HFF-Myc (cell line): ENCODE measurements around the gene GMPS.
"Not testable (repeated sequence)": the region's sequence is repeated elsewhere in the genome, so short reads cannot be mapped to it uniquely, and the experiment has no call there.

Experiments used
- DNase-seq: peaks from one replicate; pipeline ENCODE4 v3.0.0-alpha.2; 2011; ENCODE audit warnings: low read depth; ENCODE audit errors: extremely low read depth
- H3K4me3 ChIP-seq: replicated peaks from 2 replicates; pipeline ENCODE4 v1.5.1; 2011; ENCODE audit warnings: low read depth, mild to moderate bottlenecking, control low read depth, low read length
- TF ChIP-seq, protein P1 (sequence below): IDR thresholded peaks from 2 replicates; pipeline ENCODE4 v1.5.1; 2012; ENCODE audit warnings: mild to moderate bottlenecking, low read depth, low read length, control low read depth; ENCODE audit errors: missing control alignments

The GMPS gene

DNA sequence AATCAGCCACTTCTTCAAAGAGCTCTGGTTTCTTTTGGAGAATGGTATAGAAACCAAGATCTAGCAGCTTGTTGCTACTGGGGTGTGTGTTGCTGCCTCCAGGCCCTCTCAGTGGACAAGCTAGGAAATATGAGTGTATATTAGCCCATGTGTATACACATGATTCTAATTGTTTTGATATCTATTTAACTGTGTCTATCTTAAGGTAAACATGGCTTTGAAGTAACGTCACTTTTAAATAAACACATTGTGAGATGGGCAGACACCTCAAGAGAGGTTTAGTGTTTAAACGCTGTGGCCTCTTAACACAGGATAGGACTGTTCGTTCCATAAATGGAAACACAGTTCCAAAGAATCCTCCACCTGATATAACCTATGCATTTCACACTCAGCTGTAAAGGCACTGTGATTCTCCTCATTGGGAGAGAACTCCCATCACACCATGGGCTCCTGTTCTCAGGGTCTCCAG is 87.0 kb downstream of the GMPS start:
- TF ChIP-seq, protein P1, sequence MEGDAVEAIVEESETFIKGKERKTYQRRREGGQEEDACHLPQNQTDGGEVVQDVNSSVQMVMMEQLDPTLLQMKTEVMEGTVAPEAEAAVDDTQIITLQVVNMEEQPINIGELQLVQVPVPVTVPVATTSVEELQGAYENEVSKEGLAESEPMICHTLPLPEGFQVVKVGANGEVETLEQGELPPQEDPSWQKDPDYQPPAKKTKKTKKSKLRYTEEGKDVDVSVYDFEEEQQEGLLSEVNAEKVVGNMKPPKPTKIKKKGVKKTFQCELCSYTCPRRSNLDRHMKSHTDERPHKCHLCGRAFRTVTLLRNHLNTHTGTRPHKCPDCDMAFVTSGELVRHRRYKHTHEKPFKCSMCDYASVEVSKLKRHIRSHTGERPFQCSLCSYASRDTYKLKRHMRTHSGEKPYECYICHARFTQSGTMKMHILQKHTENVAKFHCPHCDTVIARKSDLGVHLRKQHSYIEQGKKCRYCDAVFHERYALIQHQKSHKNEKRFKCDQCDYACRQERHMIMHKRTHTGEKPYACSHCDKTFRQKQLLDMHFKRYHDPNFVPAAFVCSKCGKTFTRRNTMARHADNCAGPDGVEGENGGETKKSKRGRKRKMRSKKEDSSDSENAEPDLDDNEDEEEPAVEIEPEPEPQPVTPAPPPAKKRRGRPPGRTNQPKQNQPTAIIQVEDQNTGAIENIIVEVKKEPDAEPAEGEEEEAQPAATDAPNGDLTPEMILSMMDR = no peak
- no peak overlapping the region for H3K4me3 ChIP-seq
- DNase-seq = no peak

DNA sequence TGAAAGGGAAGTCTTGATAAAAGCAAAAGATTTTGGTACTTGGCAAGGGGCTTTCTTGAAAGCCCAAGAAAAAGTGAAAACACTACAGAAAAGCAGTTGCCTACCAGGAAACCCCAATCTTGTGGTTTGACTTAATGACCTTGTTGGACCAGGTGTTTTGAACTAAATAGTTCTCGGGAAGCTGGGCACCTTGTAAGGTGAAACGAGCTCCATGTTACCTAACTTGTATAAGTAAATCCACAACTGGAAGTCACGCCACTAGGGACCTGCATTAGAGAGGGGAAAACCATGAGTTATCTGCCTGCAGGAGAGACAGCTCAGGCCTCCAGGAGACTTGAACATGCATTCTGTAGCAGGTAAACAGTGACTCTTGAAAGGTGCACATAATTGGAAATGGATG is 88.2 kb downstream of the GMPS start:
- no peak for DNase-seq
- no peak overlapping the region for H3K4me3 ChIP-seq
- TF ChIP-seq, protein P1 = no peak

DNA sequence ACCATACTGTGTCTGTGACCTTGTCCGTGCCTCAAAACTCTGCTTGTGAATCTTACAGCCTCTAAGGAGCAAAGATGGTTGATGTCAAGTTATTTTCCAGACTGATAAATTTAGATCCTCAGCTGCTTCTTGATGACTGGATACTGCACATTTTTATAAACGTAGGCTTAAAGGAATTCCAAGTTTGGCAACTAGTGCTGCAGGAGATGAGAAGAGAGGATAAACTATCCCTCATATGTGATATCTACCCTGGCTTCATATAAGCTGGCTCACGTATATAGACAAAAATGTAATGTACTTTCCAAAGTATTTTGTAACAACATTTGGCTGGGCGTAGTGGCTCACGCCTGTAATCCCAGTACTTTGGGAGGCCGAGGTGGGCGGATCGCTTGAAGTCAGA is 89.6 kb downstream of the GMPS start:
- TF ChIP-seq, protein P1 = no peak
- DNase-seq = no peak
- no peak overlapping the region for H3K4me3 ChIP-seq

DNA sequence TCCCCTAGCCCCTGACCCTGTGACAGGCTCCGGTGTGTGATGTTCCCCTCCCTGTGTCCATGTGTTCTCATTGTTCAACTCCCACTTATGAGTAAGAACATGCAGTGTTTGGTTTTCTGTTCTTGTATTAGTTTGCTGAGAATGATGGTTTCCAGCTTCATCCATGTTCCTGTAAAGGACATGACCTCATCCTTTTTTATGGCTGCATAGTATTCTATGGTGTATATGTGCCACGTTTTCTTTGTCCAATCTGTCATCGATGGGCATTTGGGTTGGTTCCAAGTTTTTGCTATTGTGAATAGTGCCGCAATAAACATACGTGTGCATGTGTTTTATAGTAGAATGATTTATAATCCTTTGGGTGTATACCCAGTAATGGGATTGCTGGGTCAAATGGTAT is 90.6 kb downstream of the GMPS start:
- DNase-seq, H3K4me3 ChIP-seq: not testable (repeated sequence)

DNA sequence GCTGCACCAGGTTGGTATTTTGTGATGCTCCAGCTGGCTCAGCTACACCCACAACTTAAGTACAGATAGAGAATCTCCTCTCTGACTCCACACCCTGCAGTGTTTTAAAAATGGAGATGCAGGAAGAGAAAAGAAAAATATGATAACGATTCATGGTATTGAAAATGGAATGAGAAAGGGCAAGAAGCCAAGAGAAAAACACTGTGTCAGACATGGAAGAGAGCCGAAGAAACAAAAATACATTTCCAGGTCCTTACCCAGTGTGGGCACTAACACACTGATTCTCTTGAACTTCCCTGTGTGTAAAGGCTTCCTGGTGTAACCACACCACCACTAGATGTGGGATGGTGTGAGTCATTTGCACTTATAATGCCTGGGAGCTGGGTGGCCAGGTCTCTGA is 93.1 kb downstream of the GMPS start:
- TF ChIP-seq, protein P1 = no peak
- DNase-seq = no peak
- H3K4me3 ChIP-seq = no peak overlapping the region

DNA sequence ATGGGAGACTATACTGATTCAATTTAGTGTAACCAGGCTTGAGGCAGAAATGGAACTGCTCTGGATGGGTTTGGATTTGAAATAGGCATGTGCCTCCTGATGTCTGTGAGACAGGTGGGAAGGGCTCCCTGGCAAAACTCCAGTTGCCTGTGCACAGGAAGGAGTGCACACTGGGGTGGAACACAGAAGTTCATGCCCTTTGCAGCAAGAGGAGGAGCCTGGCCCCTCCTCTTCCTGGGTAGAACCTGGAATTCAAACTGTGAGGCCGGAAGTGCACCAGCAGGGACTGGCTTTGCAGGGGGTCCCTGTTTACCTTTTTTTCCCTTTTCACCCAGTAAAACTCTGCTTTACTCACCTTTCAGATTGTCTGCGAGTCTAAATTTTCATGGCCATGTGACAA is 99.9 kb downstream of the GMPS start:
- no peak overlapping the region for H3K4me3 ChIP-seq
- TF ChIP-seq, protein P1 = no peak
- DNase-seq = no peak

DNA sequence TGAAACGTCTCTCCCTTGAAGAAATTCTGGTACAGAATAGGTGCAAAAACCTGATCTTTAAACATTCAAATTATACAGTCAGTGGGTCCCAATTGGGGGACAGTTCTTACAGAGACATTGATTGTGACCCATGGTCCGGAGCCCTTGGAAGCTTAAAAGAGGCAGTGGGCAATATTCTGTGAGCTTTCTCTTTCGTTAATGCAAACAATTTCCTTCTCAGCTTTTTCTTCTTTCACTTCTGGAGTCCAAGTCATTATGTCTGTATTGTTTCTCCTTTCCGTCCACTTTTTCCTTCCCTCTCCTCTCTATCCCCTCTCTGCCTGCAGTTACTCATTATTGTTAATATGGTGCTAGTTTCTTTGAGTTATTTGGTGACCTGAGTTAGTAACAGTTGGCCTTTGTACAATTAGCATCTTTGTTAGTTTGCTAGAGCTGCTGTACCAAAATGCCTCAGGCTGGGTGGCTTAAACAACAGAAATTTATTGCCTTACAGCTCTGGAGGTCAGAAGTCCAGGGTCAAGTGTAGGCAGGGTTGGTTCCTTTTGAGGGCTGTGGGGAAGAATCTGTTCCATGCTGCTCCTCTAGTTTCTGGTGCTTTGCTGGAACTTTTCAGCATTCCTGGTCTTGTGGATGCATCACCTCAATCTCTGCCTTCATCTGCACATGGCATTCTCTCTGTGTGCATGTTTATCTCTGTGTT is 102.6 kb downstream of the GMPS start:
- TF ChIP-seq, protein P1 = no peak
- H3K4me3 ChIP-seq = no peak overlapping the region

More for the DNA sequence above, 102.6 kb downstream of the GMPS start:
- DNase-seq = no peak
